ENCODE measurements around the gene MED12L.

GRCh38 chr3:151044706-151045105 lies 40.8 kb upstream of the MED12L start:
- TF ChIP-seq CTCF (IDR thresholded peaks at IDR 0.05) (no peak), POLR2A (IDR thresholded peaks at IDR 0.05) (no peak)

Measured in esophagus squamous epithelium (tissue), 4 donors.